ENCODE data around the gene SCAP. TPM values are rescaled to one million over a fixed set of nuclear protein-coding genes. Genes with fewer than 3 reads are reported as not detected.
A peak's percentile ranks its signal among the peaks of the same experiment; 100 is the strongest.

Gene SCAP
- total and polyA plus RNA-seq, 2 of the 13 experiments (the other 11 are each of a cell fraction or from before 2014, with no cell fraction given) = 40.4 to 53.3 TPM

- TF ChIP-seq SP1 (IDR thresholded peaks at IDR 0.05) (no peak), SP1 (CRISPR knock-in tag; IDR thresholded peaks at IDR 0.05) (peak; percentile 72; the same call in 1 of the 2 replicates), ZNF451 (CRISPR knock-in tag; IDR thresholded peaks at IDR 0.05) (peak; percentile 23; the same call in 1 of the 2 replicates), FOSL1 (CRISPR knock-in tag; IDR thresholded peaks at IDR 0.05; ENCODE audit: borderline replicate concordance) (no peak), NCOA5 (CRISPR knock-in tag; IDR thresholded peaks at IDR 0.05) (no peak), ZNF605 (CRISPR knock-in tag; IDR thresholded peaks at IDR 0.05) (peak; percentile 92), NR0B2 (CRISPR knock-in tag; IDR thresholded peaks at IDR 0.05) (no peak; the same call in 1 of the 2 replicates), ATM (IDR thresholded peaks at IDR 0.05; ENCODE audit: borderline replicate concordance) (no peak), MYC (CRISPR knock-in tag; IDR thresholded peaks at IDR 0.05; ENCODE audit: borderline replicate concordance) (peak; percentile 89), ZBTB44 (CRISPR knock-in tag; IDR thresholded peaks at IDR 0.05) (no peak), GABPA (IDR thresholded peaks at IDR 0.05; ENCODE audit: low read depth, low read length) (peak; percentile 75), GABPA (CRISPR knock-in tag; IDR thresholded peaks at IDR 0.05; ENCODE audit: low read depth) (peak; percentile 93), RFX3 (CRISPR knock-in tag; IDR thresholded peaks at IDR 0.05) (no peak), JDP2 (CRISPR knock-in tag; IDR thresholded peaks at IDR 0.05; ENCODE audit: borderline replicate concordance) (no peak), PRDM10 (CRISPR knock-in tag; IDR thresholded peaks at IDR 0.05; ENCODE audit: low read depth) (no peak), TGIF2 (CRISPR knock-in tag; IDR thresholded peaks at IDR 0.05) (peak; percentile 34; the same call in 1 of the 2 replicates), GLMP (CRISPR knock-in tag; IDR thresholded peaks at IDR 0.05; ENCODE audit: borderline replicate concordance) (no peak), MED8 (CRISPR knock-in tag; IDR thresholded peaks at IDR 0.05; ENCODE audit: insufficient replicate concordance) (no peak), SP4 (CRISPR knock-in tag; IDR thresholded peaks at IDR 0.05) (no peak; the same call in 1 of the 2 replicates), HNF1B (CRISPR knock-in tag; IDR thresholded peaks at IDR 0.05) (peak; percentile 56; the same call in 1 of the 2 replicates)
Measured at GRCh38 chr3:47380601-47381316, 95.0 kb downstream of the SCAP start, which contains the start of gene PTPN23 (continued).

Data from HepG2 (cell line).